CD14-positive monocyte (primary cell): Measurements from ENCODE around the gene PLS3. TPM values are rescaled to one million over a fixed set of nuclear protein-coding genes. Genes with fewer than 3 reads are reported as not detected.

Source experiments
- DNase-seq, 3 donors: peaks; one replicate each; pipeline ENCODE4 v3.0.0-alpha.2; 2011 to 2022
- H2AFZ ChIP-seq: 2 replicates; pipeline ENCODE4 v1.6.0; 2012; ENCODE audit warnings: mild to moderate bottlenecking, low read depth, low read length, inconsistent platforms; ENCODE audit not compliant: insufficient read depth, poor library complexity, severe bottlenecking
- H3K27ac ChIP-seq, 2 donors: 1 replicate in 1 of 2; 2 replicates in 1 of 2; pipeline ENCODE4 v1.5.1; 2012 to 2013; ENCODE audit warnings: low read length in 2 of 2, control low read depth in 1 of 2, inconsistent platforms in 1 of 2, low read depth in 1 of 2, mild to moderate bottlenecking in 1 of 2
- H3K27me3 ChIP-seq, 2 donors: one replicate each; pipeline versions ENCODE4 v1.6.0 to v1.6.1; 2011 to 2013; ENCODE audit warnings: low read length in 2 of 2; ENCODE audit not compliant: control insufficient read depth in 2 of 2, insufficient read depth in 2 of 2
- H3K36me3 ChIP-seq, 2 donors: replicated peaks in 1 of 2; 1 replicate in 1 of 2; 2 replicates in 1 of 2; pipeline versions ENCODE4 v1.5.1 to v1.6.1; 2012 to 2013; ENCODE audit warnings: low read length in 2 of 2, control low read depth in 1 of 2, inconsistent platforms in 1 of 2, mild to moderate bottlenecking in 1 of 2; ENCODE audit not compliant: insufficient read depth in 2 of 2, control insufficient read depth in 1 of 2
- H3K4me1 ChIP-seq, 2 donors: 1 replicate in 1 of 2; 2 replicates in 1 of 2; pipeline versions ENCODE4 v1.5.1 to v1.6.1; 2012 to 2013; ENCODE audit warnings: low read length in 2 of 2, control low read depth in 1 of 2, inconsistent platforms in 1 of 2, mild to moderate bottlenecking in 1 of 2, moderate library complexity in 1 of 2; ENCODE audit not compliant: insufficient read depth in 2 of 2, control insufficient read depth in 1 of 2
- H3K4me2 ChIP-seq: replicated peaks from 2 replicates; pipeline ENCODE3; 2012; ENCODE audit warnings: low read length, moderate library complexity, mild to moderate bottlenecking; ENCODE audit not compliant: poor library complexity, severe bottlenecking; ENCODE audit errors: extremely low read depth
- H3K4me3 ChIP-seq, 3 experiments: fragments of 200-600 bp in 1 of 3; sonication (generic) in 1 of 3; replicated peaks in 1 of 3; 1 replicate in 2 of 3; 2 replicates in 1 of 3; pipeline ENCODE4 v1.5.1; 2011 to 2013; ENCODE audit warnings: low read length in 3 of 3, mild to moderate bottlenecking in 3 of 3, control low read depth in 2 of 3, low read depth in 2 of 3, inconsistent platforms in 1 of 3, moderate library complexity in 1 of 3
- H3K79me2 ChIP-seq: 2 replicates; pipeline ENCODE4 v1.6.0; 2012; ENCODE audit warnings: mild to moderate bottlenecking, control low read depth, inconsistent platforms, low read length, moderate library complexity; ENCODE audit not compliant: insufficient read depth
- H3K9ac ChIP-seq: 2 replicates; pipeline ENCODE4 v1.6.0; 2017; ENCODE audit warnings: low read length, mild to moderate bottlenecking; ENCODE audit not compliant: insufficient read depth, poor library complexity, severe bottlenecking
- H3K9me3 ChIP-seq, 2 donors: replicated peaks in 1 of 2; 1 replicate in 1 of 2; 2 replicates in 1 of 2; pipeline versions ENCODE4 v1.5.1 to v1.6.1; 2012 to 2013; ENCODE audit warnings: low read length in 2 of 2, control low read depth in 1 of 2; ENCODE audit not compliant: control insufficient read depth in 1 of 2, insufficient read depth in 1 of 2
- H4K20me1 ChIP-seq: 2 replicates; pipeline ENCODE4 v1.6.0; 2012; ENCODE audit warnings: mild to moderate bottlenecking, low read length, control low read depth, moderate library complexity; ENCODE audit not compliant: insufficient read depth
- H3K27ac Mint-ChIP-seq, 7 donors: one replicate each; pipeline ENCODE4 v1.8.0; 2020; ENCODE audit warnings: mild to moderate bottlenecking in 7 of 7, mixed read lengths in 7 of 7, moderate library complexity in 6 of 7, inconsistent platforms in 2 of 7
- H3K27me3 Mint-ChIP-seq, 3 donors: one replicate each; pipeline ENCODE4 v1.8.0; 2021 to 2022; ENCODE audit warnings: low read depth in 3 of 3, mild to moderate bottlenecking in 3 of 3, mixed read lengths in 3 of 3, moderate library complexity in 3 of 3, inconsistent platforms in 1 of 3
- H3K36me3 Mint-ChIP-seq, 2 donors: one replicate each; pipeline ENCODE4 v1.8.0; 2020; ENCODE audit warnings: mixed read lengths in 2 of 2, inconsistent platforms in 1 of 2, mild to moderate bottlenecking in 1 of 2
- H3K4me1 Mint-ChIP-seq: one replicate; pipeline ENCODE4 v1.8.0; 2020; ENCODE audit warnings: mild to moderate bottlenecking, mixed read lengths
- H3K4me3 Mint-ChIP-seq, 2 donors: one replicate each; pipeline ENCODE4 v1.8.0; 2020; ENCODE audit warnings: mild to moderate bottlenecking in 2 of 2, mixed read lengths in 2 of 2, moderate library complexity in 1 of 2
- H3K9me3 Mint-ChIP-seq, 7 donors: one replicate each; pipeline ENCODE4 v1.8.0; 2020 to 2022; ENCODE audit warnings: mixed read lengths in 7 of 7, mild to moderate bottlenecking in 6 of 7, moderate library complexity in 6 of 7, inconsistent platforms in 2 of 7
- CTCF ChIP-seq: fragments of 200-600 bp; IDR thresholded peaks from one replicate; pipeline ENCODE4 v1.8.0; 2022; ENCODE audit warnings: antibody characterized with exemption, mild to moderate bottlenecking
- WGBS: methylation state at CpG from one replicate; pipeline ENCODE4 v1.1.5; 2013; ENCODE audit warnings: missing lambda C conversion rate; ENCODE audit not compliant: insufficient coverage; 5-methylcytosine and 5-hydroxymethylcytosine counted together
- intact Hi-C, 2 donors: fragments of 100-400 bp; cut with micrococcal nuclease; formaldehyde crosslinking; loops; one replicate each; pipeline versions ENCODE4 v1.15.0 to v1.15.1; 2023
- polyA plus RNA-seq, 3 donors: library from polyadenylated mRNA; depleted of rRNA in 1 of 3; unstranded in 2 of 3; stranded (reverse) in 1 of 3; fragments of 300-500 nt in 2 of 3; fragments of >200 nt in 1 of 3; fragmentation: Illumina TruSeq in 2 of 3; gene quantifications; 1 replicate in 2 of 3; 2 replicates in 1 of 3; pipeline ENCODE4 v1.2.3, GENCODE V29; 2012 to 2021
- small RNA-seq: library from RNA; depleted of rRNA; stranded (forward); fragments of <200 nt; gene quantifications from one replicate; pipeline ENCODE3, GENCODE V24; 2012; ENCODE audit warnings: low read depth; ENCODE audit not compliant: insufficient read length

PLS3 gene
- polyA plus RNA-seq, 3 donors = 0.16 TPM; not detected in 2

DNA sequence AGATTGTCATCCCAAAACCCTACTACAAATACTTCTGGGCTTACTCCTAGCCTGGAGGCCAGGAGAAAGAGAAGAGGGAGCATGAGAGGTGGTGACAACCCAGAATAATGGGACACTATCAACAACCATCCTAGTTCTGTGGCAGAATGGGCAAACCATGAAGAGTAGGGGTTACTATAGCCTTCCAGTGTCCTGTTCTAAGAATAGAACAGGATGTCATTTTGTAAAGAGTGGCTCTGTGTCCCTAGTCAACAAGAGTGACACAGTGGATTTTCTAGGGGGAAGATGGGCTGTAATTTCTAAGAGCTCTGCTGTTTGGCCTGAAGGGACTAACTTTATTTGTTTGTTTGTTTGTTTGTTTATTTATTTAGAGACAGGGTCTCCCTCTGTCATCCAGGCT lies 136.0 kb downstream of the PLS3 start:
- H3K4me3 Mint-ChIP-seq = no peak overlapping the region
- H3K27me3 ChIP-seq = no peaks in the 10 kb centered on the region
- no peaks in the 10 kb centered on the region for H4K20me1 ChIP-seq
- DNase-seq = no peak
- TF ChIP-seq CTCF = no peak
- H3K9ac ChIP-seq = no peak overlapping the region
- intact Hi-C loops = no loop called here
- no peak overlapping the region for H3K27ac ChIP-seq
- no peak overlapping the region for H3K27ac Mint-ChIP-seq
- no peaks in the 10 kb centered on the region for H3K36me3 Mint-ChIP-seq
- peaks cover 0 to 19% (median 3%) of the 10 kb centered on the region in 3 donors for H3K27me3 Mint-ChIP-seq
- no peaks in the 10 kb centered on the region for H3K9me3 ChIP-seq
- no peak overlapping the region for H3K4me2 ChIP-seq
- peaks cover 0 to 2% (median 0%) of the 10 kb centered on the region in 7 donors for H3K9me3 Mint-ChIP-seq
- H3K36me3 ChIP-seq = no peaks in the 10 kb centered on the region
- H2AFZ ChIP-seq = no peak overlapping the region
- no peak overlapping the region for H3K4me3 ChIP-seq
- no peaks in the 10 kb centered on the region for H3K79me2 ChIP-seq
- no peaks in the 10 kb centered on the region for H3K4me1 ChIP-seq
- H3K4me1 Mint-ChIP-seq = no peaks in the 10 kb centered on the region

DNA sequence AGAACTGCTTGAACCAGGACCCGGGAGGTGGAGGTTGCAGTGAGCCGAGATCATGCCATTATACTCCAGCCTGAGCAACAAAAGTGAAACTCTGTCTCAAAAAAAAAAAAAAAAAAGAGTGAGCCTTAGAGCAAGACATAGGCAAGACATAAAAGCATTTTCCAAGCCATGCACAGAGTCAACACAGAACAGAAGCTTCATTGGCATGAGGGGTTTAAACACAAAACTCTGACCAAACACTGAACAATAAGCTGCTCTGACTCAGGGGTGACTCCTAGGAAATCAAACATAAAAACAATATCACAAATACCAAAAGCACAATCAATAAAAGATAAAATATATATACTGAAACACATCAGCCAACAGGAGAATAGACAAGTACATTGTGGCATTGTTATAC lies 136.8 kb downstream of the PLS3 start:
- Mint-ChIP-seq H3K4me1 (no peaks in the 10 kb centered on the region), H3K27ac (no peak overlapping the region), H3K36me3 (no peaks in the 10 kb centered on the region), H3K9me3 (peaks cover 0 to under 1% (median 0%) of the 10 kb centered on the region in 7 donors), H3K27me3 (peaks cover 0 to 18% (median 3%) of the 10 kb centered on the region in 3 donors), H3K4me3 (no peak overlapping the region)
- no peak for TF ChIP-seq CTCF
- Histone ChIP-seq H2AFZ (no peak overlapping the region), H3K27me3 (no peaks in the 10 kb centered on the region), H3K9me3 (no peaks in the 10 kb centered on the region), H3K79me2 (no peaks in the 10 kb centered on the region), H3K36me3 (no peaks in the 10 kb centered on the region), H3K9ac (no peak overlapping the region), H3K27ac (no peak overlapping the region), H3K4me3 (no peak overlapping the region), H3K4me1 (no peaks in the 10 kb centered on the region), H4K20me1 (no peaks in the 10 kb centered on the region), H3K4me2 (no peak overlapping the region)
- intact Hi-C loops = no loop called here
- DNase-seq = no peak
- 100% methylated on average over 1 of the region's 2 CpGs for WGBS

Small RNAs within 50 kb of the gene (small RNA-seq; reads per million reads assigned to genes)
- not detected for gene RF00264
